Hepatocyte (in vitro differentiated cells): ENCODE results near the gene ZNF24. TPM values are rescaled to one million over a fixed set of nuclear protein-coding genes. Genes with fewer than 3 reads are reported as not detected.
A peak's percentile ranks its signal among the peaks of the same experiment; 100 is the strongest.

ENCODE experiments used
- DNase-seq: peaks from one replicate; pipeline ENCODE4 v3.0.0-alpha.2; 2016; ENCODE audit warnings: low spot score
- H2AFZ ChIP-seq: fragments of 200-600 bp; sonication (generic); 2 replicates; pipeline ENCODE4 v1.6.0; 2016; ENCODE audit warnings: antibody characterized with exemption, mild to moderate bottlenecking
- H3K27ac ChIP-seq: fragments of 200-600 bp; sonication (generic); 2 replicates; pipeline ENCODE4 v1.5.1; 2016; ENCODE audit warnings: mild to moderate bottlenecking
- H3K27me3 ChIP-seq: fragments of 200-600 bp; sonication (generic); 2 replicates; pipeline ENCODE4 v1.6.1; 2016
- H3K36me3 ChIP-seq: fragments of 200-600 bp; sonication (generic); replicated peaks from 2 replicates; pipeline ENCODE4 v1.5.1; 2016; ENCODE audit warnings: low read depth; ENCODE audit not compliant: insufficient read depth
- H3K4me1 ChIP-seq: fragments of 200-600 bp; sonication (generic); 2 replicates; pipeline ENCODE4 v1.5.1; 2016; ENCODE audit warnings: mild to moderate bottlenecking, moderate library complexity; ENCODE audit not compliant: insufficient read depth
- H3K4me2 ChIP-seq: fragments of 200-600 bp; sonication (generic); 2 replicates; pipeline ENCODE4 v1.6.0; 2016
- H3K4me3 ChIP-seq: fragments of 200-600 bp; sonication (generic); 2 replicates; pipeline ENCODE4 v1.5.1; 2016; ENCODE audit warnings: mild to moderate bottlenecking
- H3K79me2 ChIP-seq: fragments of 200-600 bp; sonication (generic); 2 replicates; pipeline ENCODE4 v1.6.0; 2017; ENCODE audit warnings: mild to moderate bottlenecking
- H3K9me2 ChIP-seq: fragments of 200-600 bp; sonication (generic); replicated peaks from 2 replicates; pipeline ENCODE4 v1.6.0; 2017; ENCODE audit warnings: mild to moderate bottlenecking; ENCODE audit not compliant: insufficient read depth
- H3K9me3 ChIP-seq: fragments of 200-600 bp; sonication (generic); 2 replicates; pipeline ENCODE4 v1.5.1; 2016; ENCODE audit warnings: low read depth, mild to moderate bottlenecking
- H4K20me1 ChIP-seq: fragments of 200-600 bp; sonication (generic); 2 replicates; pipeline ENCODE4 v1.6.0; 2016; ENCODE audit warnings: mild to moderate bottlenecking; ENCODE audit not compliant: insufficient read depth, poor library complexity, severe bottlenecking
- CTCF ChIP-seq: fragments of 200-600 bp; sonication (generic); IDR thresholded peaks from 2 replicates; pipeline ENCODE4 v1.5.1; 2016; ENCODE audit warnings: antibody characterized with exemption, mild to moderate bottlenecking; ENCODE audit not compliant: poor library complexity
- EZH2 ChIP-seq: fragments of 200-600 bp; sonication (generic); IDR thresholded peaks from 2 replicates; pipeline ENCODE4 v1.6.1; 2016; ENCODE audit warnings: antibody characterized with exemption, mild to moderate bottlenecking, borderline replicate concordance
- EZH2phosphoT487 ChIP-seq: fragments of 200-600 bp; sonication (generic); IDR thresholded peaks from one replicate; pipeline ENCODE4 v1.6.1; 2018; ENCODE audit warnings: antibody characterized with exemption, mild to moderate bottlenecking, low read depth, moderate library complexity; ENCODE audit not compliant: unreplicated experiment, severe bottlenecking
- WGBS: methylation state at CpG from one replicate; pipeline ENCODE4 v1.1.6; 2016; ENCODE audit warnings: low lambda C conversion rate; ENCODE audit errors: missing lambda C conversion rate; 5-methylcytosine and 5-hydroxymethylcytosine counted together
- polyA plus RNA-seq: library from polyadenylated mRNA; unstranded; fragments of >200 nt; fragmentation: Nextera tagmentation; extraction: Ambion mirVana; gene quantifications from 2 replicates; pipeline ENCODE4 v1.2.1, GENCODE V29; 2016
- total RNA-seq: library from RNA; depleted of rRNA; stranded (reverse); fragments of >200 nt; gene quantifications from 2 replicates; pipeline ENCODE4 v1.2.3, GENCODE V29; 2014

The ZNF24 gene
- total and polyA plus RNA-seq, 2 experiments from 2014 or later = 29.0 to 44.3 TPM

- TF ChIP-seq EZH2phosphoT487 (no peak), EZH2 (no peak), CTCF (no peak)
- H3K9me3 ChIP-seq = peaks cover 3% of the 10 kb centered on the region
- no peak for DNase-seq
- no peak overlapping the region for H2AFZ ChIP-seq
- H3K79me2 ChIP-seq = no peaks in the 10 kb centered on the region
- H3K9me2 ChIP-seq = no peaks in the 10 kb centered on the region
- H3K27ac ChIP-seq = no peak overlapping the region
- WGBS = 84% methylated on average over 14 of the region's 14 CpGs
- no peaks in the 10 kb centered on the region for H4K20me1 ChIP-seq
- H3K4me3 ChIP-seq = no peak overlapping the region
- H3K4me2 ChIP-seq = no peak overlapping the region
- no peaks in the 10 kb centered on the region for H3K4me1 ChIP-seq
- H3K27me3 ChIP-seq = peaks cover 13% of the 10 kb centered on the region
- H3K36me3 ChIP-seq = no peaks in the 10 kb centered on the region
These were observed 33.8 kb upstream of the ZNF24 start for GRCh38 chr18:35377875-35378573.

GRCh38 chr18:35376742-35377695, 32.8 kb upstream of the ZNF24 start, which contains the start of gene ZNF396:
Gene ZNF396 (minus strand): TSS chr18:35377337. CDS start chr18:35374292, 3,045 bp downstream.
- Histone ChIP-seq H2AFZ (peak within 1 kb of the TSS; percentile 94), H3K9me2 (no peaks in the 10 kb centered on the region), H4K20me1 (no peaks in the 10 kb centered on the region), H3K4me2 (peak within 1 kb of the TSS; percentile 96), H3K9me3 (peaks cover under 1% of the 10 kb centered on the region), H3K4me1 (no peaks in the 10 kb centered on the region), H3K36me3 (no peaks in the 10 kb centered on the region), H3K27ac (no peak within 1 kb of the TSS), H3K4me3 (peak within 1 kb of the TSS; percentile 74), H3K27me3 (peaks cover 13% of the 10 kb centered on the region), H3K79me2 (no peaks in the 10 kb centered on the region)
- no peak for TF ChIP-seq CTCF
- no peak for TF ChIP-seq EZH2phosphoT487
- peak; percentile 83 for DNase-seq
- 5% methylated on average over 51 of the region's 78 CpGs for WGBS

GRCh38 chr18:35376393-35376741, 32.1 kb upstream of the ZNF24 start:
- H3K79me2 ChIP-seq = no peaks in the 10 kb centered on the region
- H2AFZ ChIP-seq = peak overlapping the region; percentile 94
- no peaks in the 10 kb centered on the region for H3K4me1 ChIP-seq
- peak overlapping the region; percentile 74 for H3K4me3 ChIP-seq
- no peak overlapping the region for H3K27ac ChIP-seq
- TF ChIP-seq EZH2 (no peak), CTCF (no peak), EZH2phosphoT487 (no peak)
- H3K9me2 ChIP-seq = no peaks in the 10 kb centered on the region
- no peaks in the 10 kb centered on the region for H4K20me1 ChIP-seq
- H3K27me3 ChIP-seq = peaks cover 13% of the 10 kb centered on the region
- H3K4me2 ChIP-seq = peak overlapping the region; percentile 96
- H3K36me3 ChIP-seq = no peaks in the 10 kb centered on the region
- 18% methylated on average over 13 of the region's 13 CpGs for WGBS
- no peaks in the 10 kb centered on the region for H3K9me3 ChIP-seq
- DNase-seq = peak; percentile 30
